Tongue (tissue), 2 donors: ENCODE measurements around the gene ERFL. TPM values are rescaled to one million over a fixed set of nuclear protein-coding genes. Genes with fewer than 3 reads are reported as not detected.

Experiments
- DNase-seq: peaks from one replicate; pipeline ENCODE4 v3.0.0-alpha.2; 2015
- total RNA-seq: library from RNA; depleted of rRNA; stranded (reverse); fragments of >200 nt; gene quantifications from one replicate; pipeline ENCODE4 v1.2.3, GENCODE V29; 2014

Gene ERFL
- total RNA-seq, 1 donor from 2014 or later = not detected

- no peak for DNase-seq
Measured at GRCh38 chr19:41897820-41898219, 30.4 kb downstream of the ERFL start.

GRCh38 chr19:41897181-41897580 lies 31.1 kb downstream of the ERFL start:
- DNase-seq = no peak

- DNase-seq = no peak
Measured at GRCh38 chr19:41896581-41896942, 31.7 kb downstream of the ERFL start.

- DNase-seq = no peak
Measured at GRCh38 chr19:41895745-41896580, 32.3 kb downstream of the ERFL start.

- no peak for DNase-seq
Measured at GRCh38 chr19:41894350-41894749, 33.9 kb downstream of the ERFL start.

- no peak for DNase-seq
Measured at GRCh38 chr19:41893899-41894298, 34.4 kb downstream of the ERFL start.

GRCh38 chr19:41892173-41892902 lies 35.9 kb downstream of the ERFL start:
- no peak for DNase-seq

GRCh38 chr19:41890936-41891335 lies 37.3 kb downstream of the ERFL start:
- no peak for DNase-seq

- DNase-seq = no peak
Measured at GRCh38 chr19:41889896-41890295, 38.4 kb downstream of the ERFL start.

- DNase-seq = no peak
Measured at GRCh38 chr19:41888926-41889325, 39.3 kb downstream of the ERFL start.

GRCh38 chr19:41887711-41888382 lies 40.4 kb downstream of the ERFL start:
- peak; percentile 51 for DNase-seq

GRCh38 chr19:41886761-41887710 lies 41.2 kb downstream of the ERFL start:
- DNase-seq = no peak

- DNase-seq = peak; percentile 97
Measured at GRCh38 chr19:41883821-41884733, 44.2 kb downstream of the ERFL start.

- no peak for DNase-seq
Measured at GRCh38 chr19:41883463-41883820, 44.8 kb downstream of the ERFL start.

GRCh38 chr19:41882568-41883462 lies 45.4 kb downstream of the ERFL start, which contains the start of gene ARHGEF1:
Gene ARHGEF1 (plus strand): TSS chr19:41883184. CDS start chr19:41888083, 4,899 bp downstream.
- peak; percentile 38 for DNase-seq

- DNase-seq = no peak
Measured at GRCh38 chr19:41880329-41880708, 47.9 kb downstream of the ERFL start.

- no peak for DNase-seq
Measured at GRCh38 chr19:41879670-41880328, 48.5 kb downstream of the ERFL start.

GRCh38 chr19:41879080-41879479 lies 49.2 kb downstream of the ERFL start:
- no peak for DNase-seq
